ENCODE measurements around the gene ASH1L. TPM values are rescaled to one million over a fixed set of nuclear protein-coding genes. Genes with fewer than 3 reads are reported as not detected.
"Not testable (repeated sequence)": the region's sequence is repeated elsewhere in the genome, so short reads cannot be mapped to it uniquely, and the experiment has no call there.

The ASH1L gene
- total RNA-seq, 1 experiment from 2014 or later = 71.8 TPM

DNA sequence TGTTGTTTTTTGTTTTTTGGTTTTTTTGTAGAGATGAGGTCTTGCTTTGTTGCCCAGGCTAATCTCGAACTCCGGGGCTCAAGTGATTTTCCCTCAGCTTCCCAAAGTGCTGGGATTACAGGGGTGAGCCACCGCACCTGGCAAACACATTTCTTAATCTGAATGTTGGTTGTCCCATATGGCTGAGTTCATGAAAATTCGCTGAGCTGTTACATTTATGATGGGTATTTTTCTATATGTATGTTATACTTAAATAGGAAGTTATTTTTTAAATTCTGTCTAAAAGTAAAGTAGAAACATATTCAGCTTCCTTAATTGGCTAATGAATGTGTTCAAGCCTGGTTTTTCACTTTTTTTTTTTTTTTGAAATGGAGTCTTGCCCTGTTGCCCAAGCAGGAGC is 75.1 kb downstream of the ASH1L start:
- peaks cover 14% of the 10 kb centered on the region for H3K36me3 Mint-ChIP-seq (ENCODE audit: insufficient read depth, unreplicated experiment)
- no TSS peak for BruUV-seq (replicated peaks)
- no peak for DNase-seq
- no peak overlapping the region for H3K27ac Mint-ChIP-seq (ENCODE audit: unreplicated experiment)
- intact Hi-C loops (cut with micrococcal nuclease; ENCODE audit: unreplicated experiment) = no loop called here
- no peaks in the 10 kb centered on the region for H3K4me1 Mint-ChIP-seq (ENCODE audit: low read depth, unreplicated experiment)
- no peaks in the 10 kb centered on the region for H3K27me3 Mint-ChIP-seq (ENCODE audit: unreplicated experiment)
- CTCF ChIA-PET = no interaction called here
- H3K9me3 Mint-ChIP-seq (ENCODE audit: low read depth, unreplicated experiment) = no peaks in the 10 kb centered on the region
- TF ChIP-seq, protein P1, sequence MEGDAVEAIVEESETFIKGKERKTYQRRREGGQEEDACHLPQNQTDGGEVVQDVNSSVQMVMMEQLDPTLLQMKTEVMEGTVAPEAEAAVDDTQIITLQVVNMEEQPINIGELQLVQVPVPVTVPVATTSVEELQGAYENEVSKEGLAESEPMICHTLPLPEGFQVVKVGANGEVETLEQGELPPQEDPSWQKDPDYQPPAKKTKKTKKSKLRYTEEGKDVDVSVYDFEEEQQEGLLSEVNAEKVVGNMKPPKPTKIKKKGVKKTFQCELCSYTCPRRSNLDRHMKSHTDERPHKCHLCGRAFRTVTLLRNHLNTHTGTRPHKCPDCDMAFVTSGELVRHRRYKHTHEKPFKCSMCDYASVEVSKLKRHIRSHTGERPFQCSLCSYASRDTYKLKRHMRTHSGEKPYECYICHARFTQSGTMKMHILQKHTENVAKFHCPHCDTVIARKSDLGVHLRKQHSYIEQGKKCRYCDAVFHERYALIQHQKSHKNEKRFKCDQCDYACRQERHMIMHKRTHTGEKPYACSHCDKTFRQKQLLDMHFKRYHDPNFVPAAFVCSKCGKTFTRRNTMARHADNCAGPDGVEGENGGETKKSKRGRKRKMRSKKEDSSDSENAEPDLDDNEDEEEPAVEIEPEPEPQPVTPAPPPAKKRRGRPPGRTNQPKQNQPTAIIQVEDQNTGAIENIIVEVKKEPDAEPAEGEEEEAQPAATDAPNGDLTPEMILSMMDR (IDR thresholded peaks at IDR 0.05; ENCODE audit: unreplicated experiment) = no peak
- no peak overlapping the region for H3K4me3 Mint-ChIP-seq (ENCODE audit: low read depth, unreplicated experiment)

DNA sequence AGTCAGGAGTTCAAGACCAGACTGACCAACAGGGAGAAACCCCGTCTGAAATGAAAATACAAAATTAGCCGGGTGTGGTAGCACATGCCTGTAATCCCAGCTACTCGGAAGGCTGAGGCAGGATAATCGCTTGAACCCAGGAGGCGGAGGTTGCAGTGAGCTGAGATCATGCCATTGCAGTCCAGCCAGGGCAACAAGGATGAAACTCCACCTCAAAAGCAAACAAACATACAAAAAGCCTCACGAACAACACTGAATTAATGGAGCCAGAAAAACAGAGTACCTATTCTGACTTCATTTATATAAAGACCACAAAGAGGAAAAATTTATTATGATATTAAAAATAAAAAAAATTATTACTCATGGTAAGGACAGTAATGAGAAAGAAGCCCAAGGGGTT is 75.7 kb downstream of the ASH1L start:
- H3K4me3 Mint-ChIP-seq (ENCODE audit: low read depth, unreplicated experiment); H3K4me1 Mint-ChIP-seq (ENCODE audit: low read depth, unreplicated experiment); H3K9me3 Mint-ChIP-seq (ENCODE audit: low read depth, unreplicated experiment); intact Hi-C loops (cut with micrococcal nuclease; ENCODE audit: unreplicated experiment); H3K27ac Mint-ChIP-seq (ENCODE audit: unreplicated experiment); DNase-seq; H3K27me3 Mint-ChIP-seq (ENCODE audit: unreplicated experiment); CTCF ChIA-PET; BruUV-seq (replicated peaks): not testable (repeated sequence)
- H3K36me3 Mint-ChIP-seq (ENCODE audit: insufficient read depth, unreplicated experiment) = peaks cover 16% of the 10 kb centered on the region

DNA sequence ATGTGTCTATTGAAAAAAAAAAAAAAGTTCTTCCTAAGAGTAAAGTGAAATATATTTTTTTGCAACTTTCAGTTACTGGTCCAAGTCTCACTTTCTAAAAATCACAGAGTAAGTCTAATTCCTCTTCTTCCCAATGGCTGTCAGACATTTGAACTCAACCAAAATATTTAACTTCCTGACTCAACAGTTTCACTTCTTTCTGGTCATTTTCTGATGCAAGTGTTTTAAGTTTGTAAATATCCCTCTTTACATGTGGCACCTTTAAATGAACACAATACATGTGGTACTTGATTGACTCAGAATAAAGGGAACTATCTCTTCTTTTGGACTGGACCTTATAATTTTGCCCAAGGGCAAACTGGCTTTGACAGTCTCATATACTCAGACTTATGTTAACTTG is 76.7 kb downstream of the ASH1L start:
- Mint-ChIP-seq H3K4me1 (ENCODE audit: low read depth, unreplicated experiment) (no peaks in the 10 kb centered on the region), H3K9me3 (ENCODE audit: low read depth, unreplicated experiment) (no peaks in the 10 kb centered on the region), H3K4me3 (ENCODE audit: low read depth, unreplicated experiment) (no peak overlapping the region), H3K36me3 (ENCODE audit: insufficient read depth, unreplicated experiment) (peaks cover 23% of the 10 kb centered on the region), H3K27me3 (ENCODE audit: unreplicated experiment) (no peaks in the 10 kb centered on the region), H3K27ac (ENCODE audit: unreplicated experiment) (no peak overlapping the region)
- BruUV-seq (replicated peaks) = no TSS peak
- intact Hi-C loops (cut with micrococcal nuclease; ENCODE audit: unreplicated experiment) = no loop called here
- TF ChIP-seq, protein P1 (IDR thresholded peaks at IDR 0.05; ENCODE audit: unreplicated experiment) = no peak
- no peak for DNase-seq
- CTCF ChIA-PET = no interaction called here

DNA sequence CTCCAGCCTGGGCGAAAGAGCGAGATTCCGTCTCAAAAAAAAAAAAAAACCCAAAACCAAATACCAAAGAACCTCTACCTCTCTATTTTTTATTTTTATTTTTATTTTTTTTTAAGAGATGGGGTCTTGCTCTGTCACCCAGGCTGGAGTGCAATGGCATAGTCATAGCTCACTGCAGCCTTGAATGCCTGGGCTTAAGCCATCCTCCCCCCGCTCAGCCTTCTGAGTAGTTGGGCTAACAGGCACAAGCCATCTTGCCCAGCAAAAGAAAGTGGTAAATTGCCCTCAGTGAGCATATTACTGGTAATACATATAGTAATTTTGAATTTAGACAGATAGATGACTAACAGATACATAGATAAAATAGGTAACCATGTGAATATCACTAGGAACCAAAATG is 77.4 kb downstream of the ASH1L start:
- no peaks in the 10 kb centered on the region for H3K27me3 Mint-ChIP-seq (ENCODE audit: unreplicated experiment)
- H3K27ac Mint-ChIP-seq (ENCODE audit: unreplicated experiment) = no peak overlapping the region
- intact Hi-C loops (cut with micrococcal nuclease; ENCODE audit: unreplicated experiment) = no loop called here
- H3K4me3 Mint-ChIP-seq (ENCODE audit: low read depth, unreplicated experiment) = no peak overlapping the region
- DNase-seq = no peak
- CTCF ChIA-PET = interaction anchor here (0.6 kb wide), 1 partner anchor 1125 kb away, joined by 3 read pairs; no protein-coding TSS in a partner anchor
- no peaks in the 10 kb centered on the region for H3K9me3 Mint-ChIP-seq (ENCODE audit: low read depth, unreplicated experiment)
- no TSS peak for BruUV-seq (replicated peaks)
- H3K4me1 Mint-ChIP-seq (ENCODE audit: low read depth, unreplicated experiment) = no peaks in the 10 kb centered on the region
- H3K36me3 Mint-ChIP-seq (ENCODE audit: insufficient read depth, unreplicated experiment) = peaks cover 25% of the 10 kb centered on the region
- TF ChIP-seq, protein P1 (IDR thresholded peaks at IDR 0.05; ENCODE audit: unreplicated experiment) = no peak

DNA sequence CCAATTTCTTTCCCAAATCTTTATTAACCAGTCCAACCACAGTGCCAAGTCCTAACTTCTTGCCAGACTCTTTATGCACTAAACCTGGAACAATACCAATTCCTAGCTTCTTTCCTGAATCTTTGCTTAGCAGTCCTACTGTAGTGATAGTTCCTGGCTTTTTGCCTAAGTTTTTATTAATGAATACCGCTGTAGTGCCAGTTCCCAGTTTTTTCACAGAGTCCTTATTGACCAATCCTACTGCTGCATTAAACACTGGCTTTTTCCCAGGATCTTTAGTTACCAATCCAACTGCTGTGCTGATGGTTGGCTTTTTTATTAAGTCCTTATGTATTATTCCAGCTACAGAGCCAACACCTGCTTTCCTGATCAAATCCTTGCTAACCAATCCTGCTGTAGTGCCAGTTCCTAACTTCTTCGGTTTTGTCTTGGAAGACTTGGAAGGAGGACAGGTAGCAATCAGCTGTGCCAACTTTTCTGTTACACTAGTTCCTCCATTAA is 80.8 kb downstream of the ASH1L start:
- TF ChIP-seq, protein P1 (IDR thresholded peaks at IDR 0.05; ENCODE audit: unreplicated experiment) = no peak
- DNase-seq = no peak
- intact Hi-C loops (cut with micrococcal nuclease; ENCODE audit: unreplicated experiment) = no loop called here
- CTCF ChIA-PET = interaction anchor here (1.6 kb wide), 1 partner anchor 22 kb away, joined by 4 read pairs; no protein-coding TSS in a partner anchor
- H3K27ac Mint-ChIP-seq (ENCODE audit: unreplicated experiment) = peak overlapping the region; percentile 22
- no peak overlapping the region for H3K4me3 Mint-ChIP-seq (ENCODE audit: low read depth, unreplicated experiment)
- H3K36me3 Mint-ChIP-seq (ENCODE audit: insufficient read depth, unreplicated experiment) = peaks cover 34% of the 10 kb centered on the region
- no peaks in the 10 kb centered on the region for H3K27me3 Mint-ChIP-seq (ENCODE audit: unreplicated experiment)
- no TSS peak for BruUV-seq (replicated peaks)
- no peaks in the 10 kb centered on the region for H3K9me3 Mint-ChIP-seq (ENCODE audit: low read depth, unreplicated experiment)
- H3K4me1 Mint-ChIP-seq (ENCODE audit: low read depth, unreplicated experiment) = no peaks in the 10 kb centered on the region
